Endothelial cell of umbilical vein (primary cell): ENCODE results near the gene ATP11C. TPM values are rescaled to one million over a fixed set of nuclear protein-coding genes. Genes with fewer than 3 reads are reported as not detected.

Source experiments
- BruUV-seq: library from RNA; stranded (reverse); fragments of 400-500 nt; replicated peaks from 2 replicates; lab custom pipeline; 2021; lab: Mats Ljungman, UMichigan
- CTCF ChIA-PET: fragments of 300-600, 350-600 bp; sonication (Branson Sonifier 250); formaldehyde crosslinking; loops from one replicate; lab custom pipeline; 2021; ENCODE audit warnings: antibody characterized with exemption, inconsistent platforms; lab: Charles Lee
- POLR2A ChIA-PET: fragments of 300-600, 350-600 bp; sonication (Branson Sonifier 250); formaldehyde crosslinking; loops from one replicate; lab custom pipeline; 2021; ENCODE audit warnings: antibody characterized with exemption, inconsistent platforms; lab: Charles Lee
- DNase-seq: peaks from one replicate; pipeline ENCODE4 v3.0.0-alpha.2; 2011; ENCODE audit warnings: low read depth, low spot score
- FAIRE-seq: peaks from 2 replicates; lab custom pipeline; 2011; peaks lifted over from hg19 to GRCh38; lab: Jason Lieb, UNC
- H2AFZ ChIP-seq: 2 replicates; pipeline ENCODE4 v1.6.0; 2012; ENCODE audit warnings: low read depth, low read length, control low read depth, inconsistent platforms
- H3K27ac ChIP-seq: 2 replicates; pipeline ENCODE4 v1.5.1; 2011; ENCODE audit warnings: low read depth, mild to moderate bottlenecking, control low read depth, low read length, moderate library complexity; ENCODE audit not compliant: insufficient read depth
- H3K27me3 ChIP-seq, 2 experiments: 2 replicates each; pipeline versions ENCODE4 v1.6.0 to v1.6.1; 2011; ENCODE audit warnings: low read length in 2 of 2, mixed read lengths in 1 of 2; ENCODE audit not compliant: control insufficient read depth in 2 of 2, insufficient read depth in 2 of 2
- H3K36me3 ChIP-seq, 2 experiments: 2 replicates in 1 of 2; 3 replicates in 1 of 2; pipeline ENCODE4 v1.5.1; 2011; ENCODE audit warnings: low read length in 2 of 2, mild to moderate bottlenecking in 1 of 2, moderate library complexity in 1 of 2; ENCODE audit not compliant: control insufficient read depth in 2 of 2, insufficient read depth in 2 of 2; ENCODE audit errors: extremely low read depth in 1 of 2
- H3K4me1 ChIP-seq: 3 replicates; pipeline ENCODE4 v1.5.1; 2011; ENCODE audit warnings: mild to moderate bottlenecking, low read length; ENCODE audit not compliant: control insufficient read depth, insufficient read depth; ENCODE audit errors: extremely low read depth
- H3K4me2 ChIP-seq: 2 replicates; pipeline ENCODE4 v1.6.1; 2011; ENCODE audit warnings: low read length, control low read depth, mixed read lengths; ENCODE audit not compliant: insufficient read depth
- H3K4me3 ChIP-seq, 3 experiments: fragments of 200-600 bp in 1 of 3; sonication (generic), shearing (Covaris generic) in 1 of 3; replicated peaks in 1 of 3; 2 replicates each; pipeline ENCODE4 v1.5.1; 2011 to 2016; ENCODE audit warnings: control low read depth in 3 of 3, low read length in 3 of 3, mild to moderate bottlenecking in 2 of 3, inconsistent platforms in 1 of 3, low read depth in 1 of 3, moderate library complexity in 1 of 3; ENCODE audit not compliant: insufficient read depth in 1 of 3
- H3K79me2 ChIP-seq: 2 replicates; pipeline ENCODE4 v1.6.0; 2012; ENCODE audit warnings: low read length, inconsistent platforms; ENCODE audit not compliant: control insufficient read depth, insufficient read depth
- H3K9ac ChIP-seq: replicated peaks from 2 replicates; pipeline ENCODE3; 2011; ENCODE audit warnings: low read length, control low read depth; ENCODE audit not compliant: insufficient read depth; ENCODE audit errors: extremely low read depth
- H3K9me1 ChIP-seq: replicated peaks from 3 replicates; pipeline ENCODE4 v1.6.0; 2011; ENCODE audit warnings: mild to moderate bottlenecking, low read length; ENCODE audit not compliant: control insufficient read depth, insufficient read depth; ENCODE audit errors: extremely low read depth
- H3K9me3 ChIP-seq: replicated peaks from 2 replicates; pipeline ENCODE4 v1.5.1; 2012; ENCODE audit warnings: low read length, inconsistent platforms; ENCODE audit not compliant: control insufficient read depth, insufficient read depth
- H4K20me1 ChIP-seq: replicated peaks from 2 replicates; pipeline ENCODE3; 2011; ENCODE audit warnings: mild to moderate bottlenecking, low read length; ENCODE audit not compliant: control insufficient read depth, insufficient read depth; ENCODE audit errors: extremely low read depth
- EZH2 ChIP-seq: IDR thresholded peaks from 2 replicates; pipeline ENCODE4 v1.6.1; 2012; ENCODE audit warnings: borderline replicate concordance, low read depth, mild to moderate bottlenecking, moderate library complexity, low read length, inconsistent platforms; ENCODE audit not compliant: severe bottlenecking
- FOS ChIP-seq: IDR thresholded peaks from 2 replicates; pipeline ENCODE4 v1.6.1; 2011; ENCODE audit warnings: mild to moderate bottlenecking, low read length, moderate library complexity, borderline replicate concordance; ENCODE audit not compliant: insufficient read depth
- GATA2 ChIP-seq: IDR thresholded peaks from 2 replicates; pipeline ENCODE4 v1.7.0; 2011; ENCODE audit warnings: low read depth, mild to moderate bottlenecking, moderate library complexity, mixed read lengths, low read length; ENCODE audit not compliant: insufficient read length, insufficient read depth
- JUN ChIP-seq: IDR thresholded peaks from 2 replicates; pipeline ENCODE4 v1.6.1; 2011; ENCODE audit warnings: borderline replicate concordance, low read depth; ENCODE audit not compliant: insufficient read length, insufficient read depth
- MYC ChIP-seq: IDR thresholded peaks from one replicate; pipeline ENCODE4 v1.6.1; 2011; ENCODE audit warnings: mild to moderate bottlenecking, low read depth, low read length
- POLR2A ChIP-seq: IDR thresholded peaks from 2 replicates; pipeline ENCODE4 v1.6.1; 2012; ENCODE audit warnings: low read depth, mild to moderate bottlenecking, control low read depth, low read length
- POLR2AphosphoS5 ChIP-seq: IDR thresholded peaks from 2 replicates; pipeline ENCODE4 v1.6.1; 2012; ENCODE audit warnings: low read depth, mild to moderate bottlenecking, control low read depth, low read length, moderate library complexity; ENCODE audit not compliant: insufficient read depth
- dilution Hi-C: fragments of 300-500 bp; cut with MboI; formaldehyde crosslinking; loops from one replicate; pipeline ENCODE4 v1.15.0; 2019; ENCODE audit warnings: low sequenced_read_pairs; ENCODE audit not compliant: extremely low pct_ligation_motif_present
- intact Hi-C: fragments of 100-400 bp; cut with micrococcal nuclease; formaldehyde crosslinking; loops from one replicate; pipeline ENCODE4 v1.10.0; 2022
- polyA plus RNA-seq, 4 experiments: library from polyadenylated mRNA; depleted of rRNA in 3 of 4; stranded (reverse) in 3 of 4; unstranded in 1 of 4; fragments of >200 nt; gene quantifications; 2 replicates each; pipeline versions ENCODE4 v1.2.1 to v1.2.3, GENCODE V29; 2011 to 2012; ENCODE audit warnings: missing spikeins in 1 of 4
- total RNA-seq: library from RNA; stranded (reverse); gene quantifications from 2 replicates; pipeline ENCODE4 v1.2.3, GENCODE V29; 2021
- TF ChIP-seq, protein P1 (sequence below): IDR thresholded peaks from 2 replicates; pipeline ENCODE4 v1.6.1; 2011; ENCODE audit not compliant: insufficient read depth, insufficient read length
- TF ChIP-seq, protein P2 (sequence below), 2 donors: IDR thresholded peaks; 1 replicate in 1 of 2; 2 replicates in 1 of 2; pipeline ENCODE4 v1.5.1; 2011; ENCODE audit warnings: low read length in 2 of 2, mild to moderate bottlenecking in 2 of 2, moderate library complexity in 2 of 2, control low read depth in 1 of 2, inconsistent platforms in 1 of 2, low read depth in 1 of 2; ENCODE audit not compliant: insufficient read depth in 1 of 2; ENCODE audit errors: extremely low read depth in 1 of 2

The ATP11C gene
- total and polyA plus RNA-seq, 2 donors (not counting 3 experiments of a cell fraction or from before 2014, with no cell fraction given): 9.1 to 31.8 TPM

DNA sequence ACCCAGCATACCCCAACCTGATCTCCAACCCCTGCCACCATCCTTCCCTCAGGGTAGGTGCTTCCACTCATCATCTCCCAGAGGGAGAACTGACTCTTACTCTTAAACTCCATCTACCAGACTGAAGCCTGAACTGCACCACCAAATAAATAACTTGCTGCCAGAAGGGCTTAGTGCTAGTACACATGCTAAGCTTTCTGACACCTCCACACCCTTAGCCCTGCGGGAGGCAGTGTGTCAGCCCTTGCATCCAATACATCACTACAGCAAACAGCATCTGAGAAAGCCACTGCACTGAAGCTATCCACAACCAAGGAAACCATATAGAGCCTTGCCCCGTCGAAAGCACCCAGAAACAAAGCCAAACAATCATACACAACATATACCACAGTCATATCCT, 156.3 kb downstream of the ATP11C start:
- Histone ChIP-seq H3K27me3 (no peaks in the 10 kb centered on the region), H3K79me2 (no peaks in the 10 kb centered on the region), H3K9ac (no peak overlapping the region), H3K4me1 (no peaks in the 10 kb centered on the region), H3K4me2 (no peak overlapping the region), H4K20me1 (no peaks in the 10 kb centered on the region), H3K36me3 (no peaks in the 10 kb centered on the region), H3K4me3 (no peak overlapping the region), H3K9me3 (no peaks in the 10 kb centered on the region), H3K27ac (no peak overlapping the region), H3K9me1 (no peaks in the 10 kb centered on the region), H2AFZ (no peak overlapping the region)
- no TSS peak for BruUV-seq
- ChIA-PET POLR2A (no interaction called here), CTCF (no interaction called here)
- DNase-seq (no peak), FAIRE-seq (no peak)
- TF ChIP-seq MYC (no peak), POLR2AphosphoS5 (no peak), JUN (no peak), EZH2 (no peak), GATA2 (no peak), POLR2A (no peak), FOS (no peak)
- TF ChIP-seq, protein P1, sequence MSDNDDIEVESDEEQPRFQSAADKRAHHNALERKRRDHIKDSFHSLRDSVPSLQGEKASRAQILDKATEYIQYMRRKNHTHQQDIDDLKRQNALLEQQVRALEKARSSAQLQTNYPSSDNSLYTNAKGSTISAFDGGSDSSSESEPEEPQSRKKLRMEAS: no peak
- TF ChIP-seq, protein P2, sequence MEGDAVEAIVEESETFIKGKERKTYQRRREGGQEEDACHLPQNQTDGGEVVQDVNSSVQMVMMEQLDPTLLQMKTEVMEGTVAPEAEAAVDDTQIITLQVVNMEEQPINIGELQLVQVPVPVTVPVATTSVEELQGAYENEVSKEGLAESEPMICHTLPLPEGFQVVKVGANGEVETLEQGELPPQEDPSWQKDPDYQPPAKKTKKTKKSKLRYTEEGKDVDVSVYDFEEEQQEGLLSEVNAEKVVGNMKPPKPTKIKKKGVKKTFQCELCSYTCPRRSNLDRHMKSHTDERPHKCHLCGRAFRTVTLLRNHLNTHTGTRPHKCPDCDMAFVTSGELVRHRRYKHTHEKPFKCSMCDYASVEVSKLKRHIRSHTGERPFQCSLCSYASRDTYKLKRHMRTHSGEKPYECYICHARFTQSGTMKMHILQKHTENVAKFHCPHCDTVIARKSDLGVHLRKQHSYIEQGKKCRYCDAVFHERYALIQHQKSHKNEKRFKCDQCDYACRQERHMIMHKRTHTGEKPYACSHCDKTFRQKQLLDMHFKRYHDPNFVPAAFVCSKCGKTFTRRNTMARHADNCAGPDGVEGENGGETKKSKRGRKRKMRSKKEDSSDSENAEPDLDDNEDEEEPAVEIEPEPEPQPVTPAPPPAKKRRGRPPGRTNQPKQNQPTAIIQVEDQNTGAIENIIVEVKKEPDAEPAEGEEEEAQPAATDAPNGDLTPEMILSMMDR (IDR thresholded peaks at IDR 0.05; ENCODE audit: extremely low read depth in 1 of 2, insufficient read depth in 1 of 2, low read depth in 1 of 2, low read length in 2 of 2): no peak
- intact Hi-C loops: no loop called here
- dilution Hi-C loops: no loop called here
